PC-3 (cell line): ENCODE data around the gene CST6. TPM values are rescaled to one million over a fixed set of nuclear protein-coding genes. Genes with fewer than 3 reads are reported as not detected.
A peak's percentile ranks its signal among the peaks of the same experiment; 100 is the strongest.

ENCODE experiments used
- ATAC-seq: fragments of 200-7000 bp; cut with Tn5 transposase; 2 replicates; pipeline ENCODE4 v1.9.1; 2020; ENCODE audit warnings: mild to moderate bottlenecking, moderate library complexity
- BruUV-seq: library from RNA; stranded (reverse); fragments of 400-500 nt; replicated peaks from 2 replicates; lab custom pipeline; 2021; lab: Mats Ljungman, UMichigan
- CTCF ChIA-PET: fragments of 300-600 bp; sonication (Branson Sonifier 250); formaldehyde crosslinking; loops from one replicate; lab custom pipeline; 2022; ENCODE audit warnings: antibody characterized with exemption; lab: Charles Lee
- POLR2A ChIA-PET: fragments of 300-600 bp; sonication (Branson Sonifier 250); formaldehyde crosslinking; loops from one replicate; lab custom pipeline; 2022; ENCODE audit warnings: antibody characterized with exemption; ENCODE audit not compliant: unreplicated experiment; lab: Charles Lee
- DNase-seq: peaks from one replicate; pipeline ENCODE4 v3.0.0-alpha.2; 2015
- H2AFZ ChIP-seq: fragments of 300-600 bp; sonication (generic); 2 replicates; pipeline ENCODE4 v1.6.0; 2016; ENCODE audit warnings: antibody characterized with exemption, low read length
- H3F3A ChIP-seq: fragments of 300-600 bp; sonication (generic); one replicate; pipeline ENCODE4 v1.6.0; 2017; ENCODE audit warnings: antibody characterized with exemption, low read length, control low read depth, mild to moderate bottlenecking; ENCODE audit not compliant: unreplicated experiment
- H3K27ac ChIP-seq: fragments of 300-600 bp; sonication (generic); 2 replicates; pipeline ENCODE4 v1.5.1; 2016; ENCODE audit warnings: mild to moderate bottlenecking, low read length
- H3K27me3 ChIP-seq: fragments of 300-600 bp; sonication (generic); 2 replicates; pipeline ENCODE4 v1.6.1; 2016; ENCODE audit warnings: low read length, mixed read lengths
- H3K36me3 ChIP-seq: fragments of 300-600 bp; sonication (generic); 2 replicates; pipeline ENCODE4 v1.6.1; 2016; ENCODE audit warnings: low read depth, mixed run types, low read length, mixed read lengths
- H3K4me1 ChIP-seq: fragments of 300-600 bp; sonication (generic); 2 replicates; pipeline ENCODE4 v1.5.1; 2016; ENCODE audit warnings: low read length; ENCODE audit not compliant: insufficient read depth
- H3K4me2 ChIP-seq: fragments of 300-600 bp; sonication (generic); 2 replicates; pipeline ENCODE4 v1.6.0; 2016; ENCODE audit warnings: low read length
- H3K4me3 ChIP-seq: fragments of 300-600 bp; sonication (generic); 2 replicates; pipeline ENCODE4 v1.5.1; 2016; ENCODE audit warnings: mild to moderate bottlenecking, low read length, mixed read lengths
- H3K79me2 ChIP-seq: fragments of 300-600 bp; sonication (generic); 2 replicates; pipeline ENCODE4 v1.6.1; 2017; ENCODE audit warnings: low read length, mixed read lengths
- H3K9ac ChIP-seq: fragments of 300-600 bp; sonication (generic); 2 replicates; pipeline ENCODE4 v1.6.0; 2016; ENCODE audit warnings: mild to moderate bottlenecking, low read length
- H3K9me2 ChIP-seq: fragments of 300-600 bp; sonication (generic); replicated peaks from 2 replicates; pipeline ENCODE4 v1.6.1; 2016; ENCODE audit warnings: mixed run types, low read length, mixed read lengths
- H3K9me3 ChIP-seq: fragments of 300-600 bp; sonication (generic); 2 replicates; pipeline ENCODE4 v1.6.1; 2016; ENCODE audit warnings: low read length, mixed read lengths
- H4K20me1 ChIP-seq: fragments of 300-600 bp; sonication (generic); 2 replicates; pipeline ENCODE4 v1.6.1; 2016; ENCODE audit warnings: low read length, mixed read lengths
- EZH2 ChIP-seq: fragments of 300-600 bp; sonication (generic); IDR thresholded peaks from one replicate; pipeline ENCODE4 v1.6.1; 2017; ENCODE audit warnings: antibody characterized with exemption, mild to moderate bottlenecking, low read length; ENCODE audit not compliant: unreplicated experiment
- EZH2phosphoT487 ChIP-seq: fragments of 300-600 bp; sonication (generic); IDR thresholded peaks from 2 replicates; pipeline ENCODE4 v1.6.1; 2018; ENCODE audit warnings: mild to moderate bottlenecking, antibody characterized with exemption, low read length, borderline replicate concordance
- intact Hi-C: fragments of 100-400 bp; cut with micrococcal nuclease; formaldehyde crosslinking; loops from 2 replicates; pipeline ENCODE4 v1.9.0; 2023
- total RNA-seq: library from RNA; depleted of rRNA; stranded (reverse); fragments of >200 nt; gene quantifications from 2 replicates; pipeline ENCODE4 v1.2.3, GENCODE V29; 2014
- TF ChIP-seq, protein P1 (sequence below): fragments of 300-600 bp; sonication (generic); conservative IDR thresholded peaks from 2 replicates; pipeline ENCODE4 v1.5.1; 2017; ENCODE audit warnings: antibody characterized with exemption, low read depth, mild to moderate bottlenecking, low read length

CST6 gene
- total RNA-seq, 1 experiment from 2014 or later, result 84.2 TPM

DNA sequence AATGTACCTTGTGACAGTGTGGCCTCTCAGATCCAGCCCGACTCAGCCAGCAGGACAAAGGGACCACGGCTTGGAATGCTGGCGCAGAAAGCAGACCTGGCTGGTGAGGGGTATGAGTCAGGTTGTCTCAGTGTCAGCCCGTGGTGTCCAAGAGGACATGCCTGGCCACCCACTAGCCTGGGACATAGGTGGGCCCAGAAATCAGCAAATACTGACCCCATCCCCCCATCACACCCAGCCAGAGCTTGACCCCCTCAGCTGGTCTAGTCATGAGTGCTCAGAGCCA, 5.0 kb upstream of the CST6 start:
- ChIA-PET CTCF (no interaction called here), POLR2A (no interaction called here)
- DNase-seq, result peak; percentile 18
- Histone ChIP-seq H3K4me2 (no peak overlapping the region), H3F3A (peaks cover 9% of the 10 kb centered on the region), H3K36me3 (peaks cover 15% of the 10 kb centered on the region; the same call in 1 of the 2 replicates), H3K27ac (no peak overlapping the region), H3K79me2 (peaks cover 22% of the 10 kb centered on the region), H3K4me3 (no peak overlapping the region), H3K9ac (no peak overlapping the region), H3K27me3 (no peaks in the 10 kb centered on the region), H3K9me2 (no peaks in the 10 kb centered on the region), H3K9me3 (no peaks in the 10 kb centered on the region), H4K20me1 (no peaks in the 10 kb centered on the region), H3K4me1 (peaks cover 25% of the 10 kb centered on the region), H2AFZ (no peak overlapping the region)
- BruUV-seq, result no TSS peak
- no peak for ATAC-seq
- intact Hi-C loops, result no loop called here
- no peak for TF ChIP-seq EZH2
- TF ChIP-seq, protein P1, sequence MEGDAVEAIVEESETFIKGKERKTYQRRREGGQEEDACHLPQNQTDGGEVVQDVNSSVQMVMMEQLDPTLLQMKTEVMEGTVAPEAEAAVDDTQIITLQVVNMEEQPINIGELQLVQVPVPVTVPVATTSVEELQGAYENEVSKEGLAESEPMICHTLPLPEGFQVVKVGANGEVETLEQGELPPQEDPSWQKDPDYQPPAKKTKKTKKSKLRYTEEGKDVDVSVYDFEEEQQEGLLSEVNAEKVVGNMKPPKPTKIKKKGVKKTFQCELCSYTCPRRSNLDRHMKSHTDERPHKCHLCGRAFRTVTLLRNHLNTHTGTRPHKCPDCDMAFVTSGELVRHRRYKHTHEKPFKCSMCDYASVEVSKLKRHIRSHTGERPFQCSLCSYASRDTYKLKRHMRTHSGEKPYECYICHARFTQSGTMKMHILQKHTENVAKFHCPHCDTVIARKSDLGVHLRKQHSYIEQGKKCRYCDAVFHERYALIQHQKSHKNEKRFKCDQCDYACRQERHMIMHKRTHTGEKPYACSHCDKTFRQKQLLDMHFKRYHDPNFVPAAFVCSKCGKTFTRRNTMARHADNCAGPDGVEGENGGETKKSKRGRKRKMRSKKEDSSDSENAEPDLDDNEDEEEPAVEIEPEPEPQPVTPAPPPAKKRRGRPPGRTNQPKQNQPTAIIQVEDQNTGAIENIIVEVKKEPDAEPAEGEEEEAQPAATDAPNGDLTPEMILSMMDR, result no peak
- no peak for TF ChIP-seq EZH2phosphoT487

DNA sequence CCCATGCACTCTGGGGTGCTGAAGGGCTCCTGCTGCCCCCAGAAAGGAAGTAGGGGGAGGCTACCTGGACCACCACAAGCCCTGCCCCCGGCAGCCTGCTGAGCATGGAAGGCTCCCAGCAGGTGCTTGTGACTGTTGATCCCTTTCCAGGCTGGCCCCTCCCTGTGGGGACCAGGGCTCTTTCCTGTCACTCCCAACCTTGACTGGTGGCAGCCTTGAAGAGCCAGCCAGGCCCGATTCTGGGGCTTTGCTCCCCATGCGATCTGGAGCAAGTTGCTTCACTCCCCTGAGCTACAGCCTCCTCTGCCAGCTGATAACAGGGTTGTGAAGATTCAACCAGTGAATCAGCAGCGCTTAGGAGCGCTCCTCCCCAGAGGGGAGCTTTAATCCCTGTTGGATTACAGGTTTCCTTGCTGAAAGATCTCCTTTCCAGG, 4.6 kb upstream of the CST6 start:
- intact Hi-C loops, result no loop called here
- CTCF ChIA-PET, result no interaction called here

DNA sequence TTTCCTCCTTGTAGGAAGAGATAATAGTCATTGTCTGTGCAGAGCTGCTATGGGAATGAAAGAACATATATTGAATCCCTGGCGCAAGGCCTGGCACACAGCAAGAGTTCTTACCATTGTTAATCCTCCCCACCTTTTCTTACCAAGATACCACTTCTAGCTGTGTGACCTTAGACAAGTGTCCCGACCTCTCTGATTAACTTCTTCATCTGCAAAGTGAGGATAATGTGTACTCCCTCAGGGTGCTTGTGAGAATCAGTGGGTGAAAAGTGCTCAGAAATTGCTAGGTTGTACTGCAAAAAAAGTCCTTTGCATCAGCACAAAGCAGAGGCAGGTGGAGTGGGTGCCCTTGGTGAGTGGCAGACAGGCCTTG, 3.7 kb upstream of the CST6 start:
- no peaks in the 10 kb centered on the region for H4K20me1 ChIP-seq
- intact Hi-C loops, result no loop called here
- H3K79me2 ChIP-seq, result peaks cover 16% of the 10 kb centered on the region
- H2AFZ ChIP-seq, result no peak overlapping the region
- CTCF ChIA-PET, result no interaction called here
- H3K9me3 ChIP-seq, result no peaks in the 10 kb centered on the region
- POLR2A ChIA-PET, result no interaction called here
- H3K4me3 ChIP-seq, result no peak overlapping the region
- no peaks in the 10 kb centered on the region for H3K27me3 ChIP-seq
- peaks cover 15% of the 10 kb centered on the region; the same call in 1 of the 2 replicates for H3K36me3 ChIP-seq
- no peak overlapping the region for H3K9ac ChIP-seq
- DNase-seq, result no peak
- TF ChIP-seq EZH2 (no peak), EZH2phosphoT487 (no peak)
- TF ChIP-seq, protein P1, result no peak
- peaks cover 9% of the 10 kb centered on the region for H3F3A ChIP-seq
- BruUV-seq, result no TSS peak
- H3K4me1 ChIP-seq, result peaks cover 36% of the 10 kb centered on the region
- no peaks in the 10 kb centered on the region for H3K9me2 ChIP-seq
- no peak overlapping the region for H3K4me2 ChIP-seq
- ATAC-seq, result no peak
- H3K27ac ChIP-seq, result no peak overlapping the region

More for the DNA sequence above, 4.6 kb upstream of the CST6 start:
- no TSS peak for BruUV-seq
- H3K4me2 ChIP-seq, result no peak overlapping the region
- H3K27ac ChIP-seq, result no peak overlapping the region
- H4K20me1 ChIP-seq, result no peaks in the 10 kb centered on the region
- no peaks in the 10 kb centered on the region for H3K27me3 ChIP-seq
- peaks cover 15% of the 10 kb centered on the region; the same call in 1 of the 2 replicates for H3K36me3 ChIP-seq
- H2AFZ ChIP-seq, result no peak overlapping the region
- no peaks in the 10 kb centered on the region for H3K9me2 ChIP-seq
- H3K9me3 ChIP-seq, result no peaks in the 10 kb centered on the region
- H3K79me2 ChIP-seq, result peaks cover 21% of the 10 kb centered on the region
- H3K9ac ChIP-seq, result no peak overlapping the region
- peaks cover 9% of the 10 kb centered on the region for H3F3A ChIP-seq
- ATAC-seq (no peak), DNase-seq (no peak)
- no peak overlapping the region for H3K4me3 ChIP-seq
- POLR2A ChIA-PET, result no interaction called here
- TF ChIP-seq EZH2phosphoT487, result no peak
- TF ChIP-seq, protein P1, result no peak
- TF ChIP-seq EZH2, result no peak
- H3K4me1 ChIP-seq, result peaks cover 29% of the 10 kb centered on the region
